ENCODE results near the gene EXOC3L4. TPM values are rescaled to one million over a fixed set of nuclear protein-coding genes. Genes with fewer than 3 reads are reported as not detected.

Gene EXOC3L4
- total RNA-seq, 2 donors from 2014 or later, result 0.37 TPM; not detected in 1

GRCh38 chr14:103122947-103123633, 28.6 kb downstream of the EXOC3L4 start, which contains the start of gene TNFAIP2:
TNFAIP2 (plus strand) TSS chr14:103123461; CDS start chr14:103126458, 2,997 bp downstream.
- Histone ChIP-seq H3K4me1 (peaks cover 0 to 87% of the 10 kb centered on the region in 2 donors), H3K36me3 (no peaks in the 10 kb centered on the region), H3K27ac (peak within 1 kb of the TSS; percentile 92 to 94), H3K9me3 (no peaks in the 10 kb centered on the region), H3K4me3 (peak within 1 kb of the TSS; percentile 70 to 84), H3K27me3 (no peaks in the 10 kb centered on the region)
- TF ChIP-seq CTCF (IDR thresholded peaks at IDR 0.05), result no peak
- DNase-seq (ENCODE audit: low spot score), result peak; percentile 74

DNA sequence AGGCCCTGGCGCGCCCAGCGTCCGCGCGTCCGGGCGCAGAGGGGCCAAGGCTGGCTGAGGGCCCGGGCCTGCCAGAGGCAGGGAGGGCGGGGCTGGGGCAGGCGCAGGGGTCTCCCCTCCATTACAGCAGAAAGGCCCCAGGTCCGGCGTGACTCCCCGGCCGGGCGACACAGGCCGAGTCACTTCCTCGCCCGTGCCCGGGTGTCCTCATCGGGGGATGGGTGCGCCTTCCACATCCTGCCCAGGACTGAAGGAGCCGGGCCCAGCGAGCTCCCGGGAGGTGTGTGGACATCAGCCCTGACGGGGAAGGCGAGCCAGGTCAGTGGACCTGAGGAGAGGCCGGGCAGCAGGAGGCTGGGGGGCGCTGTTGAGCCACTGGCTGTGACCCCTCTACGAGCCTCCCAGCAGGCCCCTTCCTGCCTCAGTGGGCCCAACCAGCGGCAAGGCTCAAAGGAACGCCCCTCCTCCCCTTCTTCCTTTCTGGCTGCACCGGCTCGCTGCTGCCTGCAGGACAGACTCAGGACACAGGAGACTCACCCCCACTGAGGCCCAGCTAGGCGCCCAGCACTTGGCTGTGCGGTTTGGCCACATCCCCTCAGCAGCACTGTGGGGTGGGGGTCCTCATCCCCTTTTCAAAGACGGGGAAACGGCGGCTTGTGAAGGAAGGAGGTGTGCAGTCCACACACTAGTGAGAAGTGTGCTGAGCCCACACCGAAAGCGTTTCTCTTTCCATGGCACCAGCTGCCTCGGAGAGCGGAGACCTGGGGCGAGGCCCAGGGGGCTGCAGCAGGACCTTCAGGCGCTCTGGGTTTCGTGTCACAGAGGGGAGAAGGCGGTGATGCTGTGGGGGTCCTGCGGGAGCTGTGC, 29.3 kb downstream of the EXOC3L4 start:
- Histone ChIP-seq H3K36me3 (no peaks in the 10 kb centered on the region), H3K9me3 (no peaks in the 10 kb centered on the region), H3K4me3 (peak overlapping the region; percentile 70 to 84), H3K27ac (peak overlapping the region; percentile 92 to 94), H3K4me1 (peaks cover 0 to 87% of the 10 kb centered on the region in 2 donors), H3K27me3 (no peaks in the 10 kb centered on the region)
- DNase-seq (ENCODE audit: low spot score), result peak; percentile 72
- TF ChIP-seq CTCF (IDR thresholded peaks at IDR 0.05), result peak in 1 of 2 donors; percentile 69

DNA sequence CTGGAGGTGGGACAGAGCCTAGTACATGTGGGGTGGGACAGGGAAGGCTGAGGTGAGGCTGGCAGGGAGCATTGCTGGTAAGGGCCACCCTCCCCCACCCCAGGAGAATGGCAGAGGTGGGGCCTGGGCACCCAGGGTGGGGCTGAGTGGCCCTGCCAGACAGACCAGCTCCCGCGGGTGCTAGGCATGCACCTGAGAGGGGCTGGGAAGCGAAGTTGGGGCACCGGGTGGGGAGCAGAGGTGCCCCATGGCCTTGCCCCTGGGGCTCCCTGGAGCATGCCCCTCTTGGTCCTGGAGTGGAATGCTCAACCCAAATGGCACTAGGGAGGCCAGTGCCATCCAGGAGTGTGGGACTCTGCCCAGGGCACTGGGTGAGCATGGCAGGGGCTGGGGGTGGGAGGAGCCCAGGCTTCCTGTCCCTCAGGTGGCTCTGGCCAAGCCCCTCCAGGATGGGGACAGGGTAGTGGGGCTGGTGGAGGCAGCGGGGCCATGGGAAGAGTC, 30.0 kb downstream of the EXOC3L4 start:
- Histone ChIP-seq H3K4me3 (peak overlapping the region in 1 of 2 donors; percentile 84), H3K4me1 (peaks cover 0 to 90% of the 10 kb centered on the region in 2 donors), H3K36me3 (no peaks in the 10 kb centered on the region), H3K27me3 (no peaks in the 10 kb centered on the region), H3K9me3 (no peaks in the 10 kb centered on the region), H3K27ac (peak overlapping the region; percentile 92 to 94)
- no peak for TF ChIP-seq CTCF (IDR thresholded peaks at IDR 0.05)
- DNase-seq (ENCODE audit: low spot score), result no peak

GRCh38 chr14:103125098-103126070, 30.9 kb downstream of the EXOC3L4 start:
- Histone ChIP-seq H3K4me1 (peaks cover 0 to 93% of the 10 kb centered on the region in 2 donors), H3K27ac (peak overlapping the region in 1 of 2 donors; percentile 92), H3K36me3 (peaks cover 3% of the 10 kb centered on the region), H3K4me3 (peak overlapping the region in 1 of 2 donors; percentile 84), H3K27me3 (no peaks in the 10 kb centered on the region), H3K9me3 (no peaks in the 10 kb centered on the region)
- TF ChIP-seq CTCF (IDR thresholded peaks at IDR 0.05), result no peak
- no peak for DNase-seq (ENCODE audit: low spot score)
